H1 (cell line): ENCODE data around the gene CSRNP3. TPM values are rescaled to one million over a fixed set of nuclear protein-coding genes. Genes with fewer than 3 reads are reported as not detected.

Experiments used
- CHD2 ChIP-seq: IDR thresholded peaks from 2 replicates; pipeline ENCODE4 v1.6.1; 2012; ENCODE audit warnings: low read length, improper control_type of control experiment
- E2F6 ChIP-seq: IDR thresholded peaks from 2 replicates; pipeline ENCODE4 v1.6.1; 2012; ENCODE audit warnings: inconsistent platforms
- MAFK ChIP-seq: IDR thresholded peaks from 2 replicates; pipeline ENCODE4 v1.6.1; 2012; ENCODE audit warnings: low read depth, mild to moderate bottlenecking, improper control_type of control experiment, low read length
- MAX ChIP-seq: IDR thresholded peaks from 2 replicates; pipeline ENCODE4 v1.6.1; 2012; ENCODE audit warnings: inconsistent platforms
- POLR2AphosphoS5 ChIP-seq: IDR thresholded peaks from 2 replicates; pipeline ENCODE4 v1.6.1; 2011; ENCODE audit warnings: low read depth, low read length
- SAP30 ChIP-seq: fragments of 300-600 bp; sonication (generic); IDR thresholded peaks from 2 replicates; pipeline ENCODE4 v1.7.1; 2012; ENCODE audit warnings: low read length, moderate library complexity, mild to moderate bottlenecking, inconsistent platforms; ENCODE audit not compliant: insufficient read depth, insufficient replicate concordance
- SP4 ChIP-seq: IDR thresholded peaks from 2 replicates; pipeline ENCODE4 v1.6.1; 2012; ENCODE audit warnings: low read length, inconsistent platforms
- polyA plus RNA-seq, 7 experiments: library from polyadenylated mRNA; depleted of rRNA in 3 of 7; stranded (reverse) in 5 of 7; unstranded in 2 of 7; fragments of >200 nt in 5 of 7; fragments of 200-250 nt in 2 of 7; gene quantifications; 1 replicate in 5 of 7; 2 replicates in 1 of 7; 4 replicates in 1 of 7; pipeline versions ENCODE4 v1.2.1 to v1.2.3, GENCODE V29; 2011 to 2013; ENCODE audit warnings: missing spikeins in 2 of 7, mixed read lengths in 2 of 7
- total RNA-seq: library from RNA; stranded (reverse); fragmentation: NEBNext Ultra II Directional; extraction: Animal tissue kit (Norgen Biotek cat#: 25700); gene quantifications from 2 replicates; pipeline ENCODE4 v1.2.1, GENCODE V29; 2021

Gene CSRNP3
- total and polyA plus RNA-seq, 2 of the 8 experiments (the other 6 are each of a cell fraction or from before 2014, with no cell fraction given), result 1.3 to 6.5 TPM

- no peak for TF ChIP-seq MAX
- TF ChIP-seq MAFK, result no peak
- TF ChIP-seq CHD2, result no peak
- no peak for TF ChIP-seq SAP30
- no peak for TF ChIP-seq POLR2AphosphoS5
- no peak for TF ChIP-seq SP4
- no peak for TF ChIP-seq E2F6
Measured at GRCh38 chr2:165660361-165660760, 190.9 kb downstream of the CSRNP3 start (continued).
